Breast epithelium (tissue), 3 donors: ENCODE results near the gene CPM.

ENCODE experiments used
- CTCF ChIP-seq, 3 donors: fragments of 450-650 bp; IDR thresholded peaks; one replicate each; pipeline ENCODE4 v1.5.1; 2016 to 2017; ENCODE audit warnings: antibody characterized with exemption in 3 of 3, mild to moderate bottlenecking in 3 of 3, moderate library complexity in 3 of 3
- POLR2A ChIP-seq: fragments of 450-650 bp; IDR thresholded peaks from one replicate; pipeline ENCODE4 v1.6.1; 2016; ENCODE audit warnings: antibody characterized with exemption, mild to moderate bottlenecking, moderate library complexity
- POLR2AphosphoS5 ChIP-seq, 3 donors: sonication (generic); formaldehyde crosslinking; IDR thresholded peaks; one replicate each; pipeline ENCODE4 v1.6.1; 2017; ENCODE audit warnings: antibody characterized with exemption in 3 of 3

DNA sequence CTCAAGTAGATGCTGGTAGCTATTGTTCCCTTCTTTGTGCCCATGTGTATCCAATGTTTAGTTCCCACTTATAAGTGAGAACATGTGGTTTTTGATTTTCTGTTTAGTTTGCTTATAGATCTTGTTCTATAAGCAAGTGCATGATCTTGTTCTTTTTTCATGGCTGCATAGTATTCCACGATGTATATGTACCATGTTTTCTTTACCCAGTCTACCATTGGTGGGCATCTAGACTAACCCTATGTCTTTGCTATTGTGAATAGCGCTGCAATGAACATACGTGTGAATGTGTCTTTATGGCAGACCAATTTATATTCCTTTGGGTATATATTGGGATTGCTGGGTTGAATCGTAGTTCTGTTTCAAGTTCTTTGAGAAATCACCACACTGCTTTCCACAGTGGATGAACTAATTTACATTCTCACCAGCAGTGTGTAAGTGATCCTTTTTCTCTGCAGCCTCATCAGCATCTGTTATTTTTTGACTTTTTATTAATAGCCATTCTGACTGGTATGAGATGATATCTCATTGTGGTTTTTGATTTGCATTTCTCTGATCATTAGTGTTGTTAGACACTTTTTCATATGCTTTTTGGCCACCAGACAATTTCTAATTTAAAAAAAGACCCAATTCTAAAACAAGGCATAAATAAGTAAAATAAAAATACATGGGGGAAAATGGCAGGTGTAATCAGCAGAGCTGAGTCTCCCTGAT, 50.6 kb downstream of the CPM start:
- TF ChIP-seq CTCF (IDR thresholded peaks at IDR 0.05) (no peak), POLR2A (no peak), POLR2AphosphoS5 (IDR thresholded peaks at IDR 0.05) (no peak)
